RWPE2 (cell line): ENCODE results near the gene SHFL.

ENCODE experiments used
- ATAC-seq: fragments of 200-7000 bp; cut with Tn5 transposase; 3 replicates; pipeline ENCODE4 v1.9.1; 2021; ENCODE audit warnings: low read depth
- DNase-seq: peaks from one replicate; pipeline ENCODE4 v3.0.0-alpha.2; 2020; ENCODE audit warnings: low spot score
- H3K27ac ChIP-seq: fragments of 450-650 bp; 2 replicates; pipeline ENCODE4 v1.5.1; 2017; ENCODE audit warnings: mild to moderate bottlenecking; ENCODE audit not compliant: poor library complexity, severe bottlenecking
- H3K27me3 ChIP-seq: fragments of 250-450 bp; sonication (Bioruptor Pico); 2 replicates; pipeline ENCODE4 v1.5.1; 2021; ENCODE audit warnings: mild to moderate bottlenecking, moderate library complexity; ENCODE audit not compliant: insufficient read depth, poor library complexity, severe bottlenecking
- H3K36me3 ChIP-seq: fragments of 250-450 bp; sonication (Bioruptor Pico); 2 replicates; pipeline ENCODE4 v1.5.1; 2020; ENCODE audit warnings: low read depth, mild to moderate bottlenecking, moderate library complexity
- H3K4me1 ChIP-seq: fragments of 250-450 bp; sonication (Bioruptor Pico); 2 replicates; pipeline ENCODE4 v1.5.1; 2021; ENCODE audit warnings: mild to moderate bottlenecking, moderate library complexity; ENCODE audit not compliant: insufficient read depth, poor library complexity, severe bottlenecking
- H3K4me3 ChIP-seq: fragments of 250-450 bp; sonication (Bioruptor Pico); 2 replicates; pipeline ENCODE4 v1.5.1; 2021; ENCODE audit warnings: mild to moderate bottlenecking, moderate library complexity; ENCODE audit not compliant: severe bottlenecking
- H3K9me3 ChIP-seq: fragments of 250-450 bp; sonication (Bioruptor Pico); 2 replicates; pipeline ENCODE4 v1.5.1; 2021; ENCODE audit warnings: mild to moderate bottlenecking, moderate library complexity; ENCODE audit not compliant: severe bottlenecking
- CTCF ChIP-seq: fragments of 450-650 bp; IDR thresholded peaks from one replicate; pipeline ENCODE4 v1.5.1; 2017; ENCODE audit warnings: mild to moderate bottlenecking, moderate library complexity; ENCODE audit not compliant: poor library complexity, severe bottlenecking

SHFL gene

GRCh38 chr19:10113964-10114650 is 28.0 kb downstream of the SHFL start:
- H3K9me3 ChIP-seq = no peaks in the 10 kb centered on the region
- H3K4me1 ChIP-seq = no peaks in the 10 kb centered on the region
- H3K27ac ChIP-seq = no peak overlapping the region
- no peaks in the 10 kb centered on the region for H3K27me3 ChIP-seq
- no peak for TF ChIP-seq CTCF
- H3K4me3 ChIP-seq = no peak overlapping the region
- DNase-seq (no peak), ATAC-seq (peak; percentile 6)
- peaks cover 73% of the 10 kb centered on the region for H3K36me3 ChIP-seq

GRCh38 chr19:10114651-10115391 is 28.7 kb downstream of the SHFL start:
- no peak for TF ChIP-seq CTCF
- DNase-seq (no peak), ATAC-seq (peak; percentile 1)
- Histone ChIP-seq H3K4me1 (no peaks in the 10 kb centered on the region), H3K9me3 (no peaks in the 10 kb centered on the region), H3K27ac (no peak overlapping the region), H3K4me3 (no peak overlapping the region), H3K36me3 (peaks cover 65% of the 10 kb centered on the region), H3K27me3 (no peaks in the 10 kb centered on the region)

- H3K4me1 ChIP-seq = peaks cover 3% of the 10 kb centered on the region
- H3K27ac ChIP-seq = no peak overlapping the region
- H3K9me3 ChIP-seq = no peaks in the 10 kb centered on the region
- no peak for DNase-seq
- no peak for TF ChIP-seq CTCF
- no peak overlapping the region for H3K4me3 ChIP-seq
- H3K27me3 ChIP-seq = no peaks in the 10 kb centered on the region
- no peak for ATAC-seq
- peaks cover 58% of the 10 kb centered on the region for H3K36me3 ChIP-seq
Measured at GRCh38 chr19:10115392-10116084, 29.4 kb downstream of the SHFL start.

- DNase-seq = no peak
- Histone ChIP-seq H3K4me1 (peaks cover 9% of the 10 kb centered on the region), H3K27ac (no peak overlapping the region), H3K4me3 (no peak overlapping the region), H3K36me3 (peaks cover 51% of the 10 kb centered on the region), H3K27me3 (no peaks in the 10 kb centered on the region), H3K9me3 (no peaks in the 10 kb centered on the region)
- ATAC-seq = no peak
- TF ChIP-seq CTCF = no peak
Measured at GRCh38 chr19:10116085-10116865, 30.2 kb downstream of the SHFL start.
